DND-41 (cell line): ENCODE measurements around the gene ASCL3.

Experiments
- ATAC-seq: fragments of 200-7000 bp; cut with Tn5 transposase; 3 replicates; pipeline ENCODE4 v1.9.1; 2021; ENCODE audit warnings: low read depth; ENCODE audit not compliant: insufficient read depth
- DNase-seq: peaks from one replicate; pipeline ENCODE4 v3.0.0-alpha.2; 2020
- H2AFZ ChIP-seq: 2 replicates; pipeline ENCODE4 v1.6.0; 2012; ENCODE audit warnings: low read depth, low read length
- H3K27ac ChIP-seq: 2 replicates; pipeline ENCODE4 v1.5.1; 2012; ENCODE audit warnings: low read length, inconsistent platforms
- H3K27me3 ChIP-seq: fragments of 200-600 bp; sonication (generic); 2 replicates; pipeline ENCODE4 v1.6.0; 2012; ENCODE audit warnings: low read length, mild to moderate bottlenecking, inconsistent platforms; ENCODE audit not compliant: insufficient read depth, poor library complexity
- H3K36me3 ChIP-seq: 2 replicates; pipeline ENCODE4 v1.5.1; 2012; ENCODE audit warnings: low read length, inconsistent platforms; ENCODE audit not compliant: insufficient read depth
- H3K4me1 ChIP-seq: 2 replicates; pipeline ENCODE4 v1.5.1; 2012; ENCODE audit warnings: mild to moderate bottlenecking, low read length; ENCODE audit not compliant: insufficient read depth
- H3K4me2 ChIP-seq: 2 replicates; pipeline ENCODE4 v1.6.0; 2012; ENCODE audit warnings: mild to moderate bottlenecking, moderate library complexity, low read length, inconsistent platforms; ENCODE audit not compliant: insufficient read depth
- H3K4me3 ChIP-seq, 2 experiments: fragments of 200-600 bp in 1 of 2; shearing (Covaris generic) in 1 of 2; 2 replicates each; pipeline ENCODE4 v1.5.1; 2012 to 2016; ENCODE audit warnings: inconsistent platforms in 2 of 2, low read length in 2 of 2, mild to moderate bottlenecking in 2 of 2, low read depth in 1 of 2, moderate library complexity in 1 of 2
- H3K79me2 ChIP-seq: 2 replicates; pipeline ENCODE4 v1.6.0; 2012; ENCODE audit warnings: low read length, inconsistent platforms; ENCODE audit not compliant: insufficient read depth
- H3K9ac ChIP-seq: 2 replicates; pipeline ENCODE4 v1.6.0; 2012; ENCODE audit warnings: low read depth, mild to moderate bottlenecking, inconsistent platforms, low read length, moderate library complexity
- H3K9me3 ChIP-seq: 2 replicates; pipeline ENCODE4 v1.5.1; 2012; ENCODE audit warnings: low read length, moderate library complexity, mild to moderate bottlenecking, inconsistent platforms; ENCODE audit not compliant: insufficient read depth, severe bottlenecking
- H4K20me1 ChIP-seq: 2 replicates; pipeline ENCODE4 v1.6.0; 2012; ENCODE audit warnings: low read length; ENCODE audit not compliant: insufficient read depth
- EZH2 ChIP-seq: IDR thresholded peaks from 3 replicates; pipeline ENCODE4 v1.6.1; 2012; ENCODE audit warnings: borderline replicate concordance, low read depth, mild to moderate bottlenecking, moderate library complexity, low read length, inconsistent platforms; ENCODE audit not compliant: severe bottlenecking
- TF ChIP-seq, protein P1 (sequence below): IDR thresholded peaks from 2 replicates; pipeline ENCODE4 v1.5.1; 2012; ENCODE audit warnings: borderline replicate concordance, low read length, moderate library complexity, mild to moderate bottlenecking; ENCODE audit not compliant: poor library complexity, severe bottlenecking; ENCODE audit errors: extremely low read depth

Gene ASCL3

DNA sequence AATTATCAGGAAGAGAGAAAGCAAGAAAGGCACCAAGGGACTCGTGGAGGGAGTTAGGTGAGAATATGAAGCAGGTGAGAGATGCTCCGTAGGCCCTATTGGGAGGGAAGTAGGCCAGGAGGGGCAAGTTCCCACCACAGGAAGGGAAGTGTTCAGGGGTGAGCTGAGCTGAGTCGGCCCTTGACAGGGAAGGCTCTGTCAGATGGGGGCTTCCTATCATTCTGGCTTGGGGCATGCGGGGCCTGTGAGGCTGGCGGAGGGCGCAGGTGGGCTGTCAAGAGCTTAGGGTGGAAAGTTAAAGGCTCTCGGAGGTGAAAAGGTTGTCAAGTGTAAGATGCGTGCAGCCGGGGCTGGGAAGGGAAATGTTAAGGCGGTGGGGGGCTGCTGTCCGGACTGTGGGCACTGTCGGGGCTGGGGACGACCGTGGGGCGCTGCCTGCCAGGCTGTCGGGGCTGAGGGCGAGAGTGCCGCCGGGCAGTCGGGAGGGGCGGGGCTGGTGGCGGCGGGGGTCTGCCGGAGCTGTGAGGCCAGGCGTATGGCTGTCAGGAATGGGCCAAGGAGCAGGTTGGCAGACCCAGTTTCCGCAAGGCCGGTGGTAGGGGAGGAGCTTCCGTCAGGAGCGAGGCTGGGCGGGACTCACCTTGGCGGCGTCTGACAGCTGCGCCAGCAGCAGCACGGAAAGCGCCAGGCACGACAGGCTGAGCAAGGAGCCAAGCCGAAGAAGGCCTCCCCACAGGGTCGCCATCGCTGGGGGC, 20.9 kb upstream of the ASCL3 start:
- no peaks in the 10 kb centered on the region for H3K27me3 ChIP-seq
- peak overlapping the region; percentile 83 for H3K27ac ChIP-seq
- H4K20me1 ChIP-seq: peaks cover 4% of the 10 kb centered on the region
- H3K4me1 ChIP-seq: peaks cover 30% of the 10 kb centered on the region
- ATAC-seq (peak; percentile 79), DNase-seq (peak; percentile 77)
- H3K79me2 ChIP-seq: peaks cover 42% of the 10 kb centered on the region
- peak overlapping the region; percentile 92 for H2AFZ ChIP-seq
- peak overlapping the region; percentile 98 for H3K4me2 ChIP-seq
- H3K9me3 ChIP-seq: no peaks in the 10 kb centered on the region
- H3K4me3 ChIP-seq: peak overlapping the region; percentile 52 to 84
- peak overlapping the region; percentile 85 for H3K9ac ChIP-seq
- peaks cover 3% of the 10 kb centered on the region for H3K36me3 ChIP-seq
- TF ChIP-seq, protein P1, sequence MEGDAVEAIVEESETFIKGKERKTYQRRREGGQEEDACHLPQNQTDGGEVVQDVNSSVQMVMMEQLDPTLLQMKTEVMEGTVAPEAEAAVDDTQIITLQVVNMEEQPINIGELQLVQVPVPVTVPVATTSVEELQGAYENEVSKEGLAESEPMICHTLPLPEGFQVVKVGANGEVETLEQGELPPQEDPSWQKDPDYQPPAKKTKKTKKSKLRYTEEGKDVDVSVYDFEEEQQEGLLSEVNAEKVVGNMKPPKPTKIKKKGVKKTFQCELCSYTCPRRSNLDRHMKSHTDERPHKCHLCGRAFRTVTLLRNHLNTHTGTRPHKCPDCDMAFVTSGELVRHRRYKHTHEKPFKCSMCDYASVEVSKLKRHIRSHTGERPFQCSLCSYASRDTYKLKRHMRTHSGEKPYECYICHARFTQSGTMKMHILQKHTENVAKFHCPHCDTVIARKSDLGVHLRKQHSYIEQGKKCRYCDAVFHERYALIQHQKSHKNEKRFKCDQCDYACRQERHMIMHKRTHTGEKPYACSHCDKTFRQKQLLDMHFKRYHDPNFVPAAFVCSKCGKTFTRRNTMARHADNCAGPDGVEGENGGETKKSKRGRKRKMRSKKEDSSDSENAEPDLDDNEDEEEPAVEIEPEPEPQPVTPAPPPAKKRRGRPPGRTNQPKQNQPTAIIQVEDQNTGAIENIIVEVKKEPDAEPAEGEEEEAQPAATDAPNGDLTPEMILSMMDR: no peak
- no peak for TF ChIP-seq EZH2

DNA sequence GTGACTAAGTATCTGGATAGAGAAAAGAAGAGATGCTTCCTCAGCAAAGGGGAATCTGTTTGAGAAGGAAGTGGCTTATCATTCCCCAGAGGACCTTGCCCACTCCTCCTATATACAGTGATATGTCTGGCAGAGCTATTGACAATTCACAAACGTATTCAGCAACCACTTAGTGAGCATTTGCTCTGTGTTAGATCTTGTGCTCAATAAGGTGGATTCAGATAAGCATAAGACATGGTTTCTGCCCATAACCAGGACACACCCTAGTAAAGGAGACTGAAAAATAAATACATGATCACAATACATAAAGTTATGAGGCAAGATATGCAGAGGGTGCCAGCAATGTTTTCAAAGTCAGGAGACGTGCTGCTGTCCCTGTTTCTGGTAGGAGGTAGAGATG, 20.0 kb upstream of the ASCL3 start:
- DNase-seq: no peak
- no peak overlapping the region for H2AFZ ChIP-seq
- no peaks in the 10 kb centered on the region for H3K9me3 ChIP-seq
- H4K20me1 ChIP-seq: peaks cover 4% of the 10 kb centered on the region
- no peaks in the 10 kb centered on the region for H3K27me3 ChIP-seq
- peaks cover 3% of the 10 kb centered on the region for H3K36me3 ChIP-seq
- peak overlapping the region; percentile 98 for H3K4me2 ChIP-seq
- no peak for TF ChIP-seq EZH2
- TF ChIP-seq, protein P1: no peak
- H3K4me3 ChIP-seq: peak overlapping the region in 1 of 2 experiments; percentile 84; a peak in 2 of 4 replicates
- peak overlapping the region; percentile 85 for H3K9ac ChIP-seq
- peak overlapping the region; percentile 30; the same call in 1 of the 2 replicates for H3K27ac ChIP-seq
- peaks cover 30% of the 10 kb centered on the region for H3K4me1 ChIP-seq
- no peak for ATAC-seq
- H3K79me2 ChIP-seq: peaks cover 43% of the 10 kb centered on the region

DNA sequence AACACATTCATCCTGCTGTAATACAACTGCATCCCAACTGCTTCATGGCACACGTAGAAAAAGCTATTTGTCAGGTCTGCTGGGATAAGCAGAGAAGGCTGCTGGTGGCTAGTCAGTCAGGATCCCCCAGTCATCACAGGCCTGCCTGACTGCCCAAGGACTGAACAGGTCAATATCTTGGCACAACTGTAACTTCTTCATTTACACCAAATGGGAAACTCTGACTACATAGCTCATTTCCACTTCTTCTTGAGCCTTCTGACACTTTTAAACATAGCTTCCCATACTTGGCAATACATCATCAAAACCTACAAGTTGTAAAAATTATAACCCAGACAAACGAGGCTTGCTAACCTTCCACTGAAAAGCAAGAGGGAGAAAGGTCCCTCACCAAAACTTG, 18.6 kb upstream of the ASCL3 start:
- no peak overlapping the region for H2AFZ ChIP-seq
- peaks cover 3% of the 10 kb centered on the region for H3K36me3 ChIP-seq
- H4K20me1 ChIP-seq: peaks cover 4% of the 10 kb centered on the region
- no peak overlapping the region for H3K27ac ChIP-seq
- H3K79me2 ChIP-seq: peaks cover 43% of the 10 kb centered on the region
- H3K4me2 ChIP-seq: no peak overlapping the region
- TF ChIP-seq, protein P1: no peak
- TF ChIP-seq EZH2: no peak
- H3K27me3 ChIP-seq: no peaks in the 10 kb centered on the region
- DNase-seq (no peak), ATAC-seq (no peak)
- no peak overlapping the region for H3K4me3 ChIP-seq
- no peak overlapping the region for H3K9ac ChIP-seq
- no peaks in the 10 kb centered on the region for H3K9me3 ChIP-seq
- H3K4me1 ChIP-seq: peaks cover 30% of the 10 kb centered on the region
